Measurements from ENCODE around the gene HEXIM2. TPM values are rescaled to one million over a fixed set of nuclear protein-coding genes. Genes with fewer than 3 reads are reported as not detected.
A peak's percentile ranks its signal among the peaks of the same experiment; 100 is the strongest.

The HEXIM2 gene
- total and polyA plus RNA-seq, 2 of the 13 experiments (the other 11 are each of a cell fraction or from before 2014, with no cell fraction given), result 27.1 to 32.4 TPM

- TF ChIP-seq TAF1 (CRISPR knock-in tag; IDR thresholded peaks at IDR 0.05) (peak; percentile 57), ZBTB42 (CRISPR knock-in tag; IDR thresholded peaks at IDR 0.05) (no peak), ZNF891 (CRISPR knock-in tag; IDR thresholded peaks at IDR 0.05) (no peak), NR2F2 (IDR thresholded peaks at IDR 0.05; ENCODE audit: borderline replicate concordance, low read depth) (no peak), ZNF432 (CRISPR knock-in tag; IDR thresholded peaks at IDR 0.05; ENCODE audit: borderline replicate concordance) (no peak), KMT2B (CRISPR knock-in tag; IDR thresholded peaks at IDR 0.05) (peak; percentile 43; the same call in 1 of the 2 replicates), ZNF205 (CRISPR knock-in tag; IDR thresholded peaks at IDR 0.05) (peak; percentile 46), HNF1A (IDR thresholded peaks at IDR 0.05; ENCODE audit: low read depth) (no peak), HNF1A (CRISPR knock-in tag; IDR thresholded peaks at IDR 0.05; ENCODE audit: borderline replicate concordance) (no peak), ZSCAN21 (CRISPR knock-in tag; IDR thresholded peaks at IDR 0.05; ENCODE audit: borderline replicate concordance) (no peak), TP53 (CRISPR knock-in tag; conservative IDR thresholded peaks at IDR 0.05) (no peak; the same call in 1 of the 2 replicates), GTF3A (CRISPR knock-in tag; conservative IDR thresholded peaks at IDR 0.05) (0 out of 2 replicates have a peak, but pooled peaks have one; percentile 58), NR2C2 (CRISPR knock-in tag; IDR thresholded peaks at IDR 0.05; ENCODE audit: borderline replicate concordance) (no peak), NFE2L1 (CRISPR knock-in tag; IDR thresholded peaks at IDR 0.05; ENCODE audit: borderline replicate concordance) (no peak), ZNF562 (CRISPR knock-in tag; IDR thresholded peaks at IDR 0.05; ENCODE audit: borderline replicate concordance) (no peak), ZNF557 (CRISPR knock-in tag; IDR thresholded peaks at IDR 0.05) (peak; percentile 87; the same call in 1 of the 2 replicates), CERS6 (CRISPR knock-in tag; IDR thresholded peaks at IDR 0.05) (no peak), ZNF260 (CRISPR knock-in tag; IDR thresholded peaks at IDR 0.05; ENCODE audit: borderline replicate concordance, low read depth) (no peak), ZHX2 (IDR thresholded peaks at IDR 0.05; ENCODE audit: low read depth) (no peak), ZHX2 (CRISPR knock-in tag; IDR thresholded peaks at IDR 0.05; ENCODE audit: borderline replicate concordance) (0 out of 2 replicates have a peak, but pooled peaks have one; percentile 34)
Observed at GRCh38 chr17:45149037-45149668, 12.5 kb upstream of the HEXIM2 start (continued).
